MM.1S (cell line): ENCODE results near the gene TEX10.

Experiments
- DNase-seq: peaks from one replicate; pipeline ENCODE4 v3.0.0-alpha.2; 2015
- H2AFZ ChIP-seq: fragments of 300-600 bp; sonication (generic); 2 replicates; pipeline ENCODE4 v1.6.0; 2016; ENCODE audit warnings: antibody characterized with exemption, low read length
- H3F3A ChIP-seq: fragments of 300-600 bp; sonication (generic); 2 replicates; pipeline ENCODE4 v1.6.1; 2016; ENCODE audit warnings: mild to moderate bottlenecking, antibody characterized with exemption, low read length, moderate library complexity, mixed read lengths; ENCODE audit not compliant: insufficient read depth
- H3K27ac ChIP-seq: fragments of 300-600 bp; sonication (generic); 2 replicates; pipeline ENCODE4 v1.5.1; 2016; ENCODE audit warnings: mild to moderate bottlenecking, low read length
- H3K27me3 ChIP-seq: fragments of 300-600 bp; sonication (generic); replicated peaks from 2 replicates; pipeline ENCODE4 v1.6.0; 2016; ENCODE audit warnings: low read length; ENCODE audit not compliant: insufficient read depth
- H3K36me3 ChIP-seq: fragments of 300-600 bp; sonication (generic); replicated peaks from 2 replicates; pipeline ENCODE4 v1.6.1; 2016; ENCODE audit warnings: mild to moderate bottlenecking, low read length, mixed read lengths; ENCODE audit not compliant: insufficient read depth
- H3K4me1 ChIP-seq: fragments of 300-600 bp; sonication (generic); 2 replicates; pipeline ENCODE4 v1.6.1; 2016; ENCODE audit warnings: low read length, mixed read lengths
- H3K4me2 ChIP-seq: fragments of 300-600 bp; sonication (generic); 2 replicates; pipeline ENCODE4 v1.6.0; 2016; ENCODE audit warnings: low read depth, low read length
- H3K4me3 ChIP-seq: fragments of 300-600 bp; sonication (generic); 2 replicates; pipeline ENCODE4 v1.5.1; 2016; ENCODE audit warnings: low read length, mixed read lengths
- H3K79me2 ChIP-seq: fragments of 300-600 bp; sonication (generic); 2 replicates; pipeline ENCODE4 v1.6.1; 2016; ENCODE audit warnings: mixed run types, low read length, mixed read lengths
- H3K9ac ChIP-seq: fragments of 300-600 bp; sonication (generic); 2 replicates; pipeline ENCODE4 v1.6.1; 2016; ENCODE audit warnings: low read length, mixed read lengths
- H3K9me2 ChIP-seq: fragments of 300-600 bp; sonication (generic); replicated peaks from 2 replicates; pipeline ENCODE4 v1.6.1; 2016; ENCODE audit warnings: mild to moderate bottlenecking, low read length, mixed read lengths; ENCODE audit not compliant: insufficient read depth
- H3K9me3 ChIP-seq: fragments of 300-600 bp; sonication (generic); replicated peaks from 2 replicates; pipeline ENCODE4 v1.6.1; 2016; ENCODE audit warnings: mild to moderate bottlenecking, low read length, mixed read lengths; ENCODE audit not compliant: insufficient read depth
- H4K20me1 ChIP-seq: fragments of 300-600 bp; sonication (generic); 2 replicates; pipeline ENCODE4 v1.6.1; 2016; ENCODE audit warnings: mild to moderate bottlenecking, low read length, moderate library complexity, mixed read lengths; ENCODE audit not compliant: insufficient read depth
- CTCF ChIP-seq: fragments of 300-600 bp; sonication (generic); IDR thresholded peaks from 2 replicates; pipeline ENCODE4 v1.5.1; 2016; ENCODE audit warnings: antibody characterized with exemption, low read length, mixed read lengths
- EZH2 ChIP-seq: fragments of 300-600 bp; sonication (generic); optimal IDR thresholded peaks from 2 replicates; pipeline ENCODE3; 2017; ENCODE audit warnings: low read depth, mild to moderate bottlenecking, antibody characterized with exemption, low read length, mixed read lengths
- EZH2phosphoT487 ChIP-seq: fragments of 300-600 bp; sonication (generic); IDR thresholded peaks from 2 replicates; pipeline ENCODE4 v1.6.1; 2018; ENCODE audit warnings: antibody characterized with exemption, low read length

Gene TEX10

GRCh38 chr9:100366121-100366520 lies 13.4 kb upstream of the TEX10 start:
- Histone ChIP-seq H3K27me3 (no peaks in the 10 kb centered on the region), H3K9me2 (0 out of 2 replicates have a peak, but pooled peaks cover 3% of the 10 kb centered on the region), H3K4me1 (no peaks in the 10 kb centered on the region), H4K20me1 (no peaks in the 10 kb centered on the region), H3K36me3 (no peaks in the 10 kb centered on the region), H3F3A (no peaks in the 10 kb centered on the region), H3K9ac (no peak overlapping the region), H3K4me2 (no peak overlapping the region), H3K9me3 (no peaks in the 10 kb centered on the region), H3K27ac (no peak overlapping the region), H2AFZ (no peak overlapping the region), H3K4me3 (no peak overlapping the region), H3K79me2 (no peaks in the 10 kb centered on the region)
- no peak for DNase-seq
- TF ChIP-seq EZH2phosphoT487: no peak
- no peak for TF ChIP-seq CTCF
- TF ChIP-seq EZH2: no peak

- Histone ChIP-seq H3K27me3 (no peaks in the 10 kb centered on the region), H3K27ac (no peak overlapping the region), H3K9ac (no peak overlapping the region), H4K20me1 (no peaks in the 10 kb centered on the region), H3K9me2 (0 out of 2 replicates have a peak, but pooled peaks cover 3% of the 10 kb centered on the region), H3K79me2 (no peaks in the 10 kb centered on the region), H3K36me3 (no peaks in the 10 kb centered on the region), H3K4me3 (no peak overlapping the region), H3K4me1 (no peaks in the 10 kb centered on the region), H2AFZ (no peak overlapping the region), H3K4me2 (no peak overlapping the region), H3K9me3 (no peaks in the 10 kb centered on the region), H3F3A (no peaks in the 10 kb centered on the region)
- no peak for TF ChIP-seq EZH2
- no peak for TF ChIP-seq CTCF
- TF ChIP-seq EZH2phosphoT487: no peak
- DNase-seq: no peak
These were observed 11.3 kb upstream of the TEX10 start for GRCh38 chr9:100364013-100364412.

- Histone ChIP-seq H3K79me2 (no peaks in the 10 kb centered on the region), H3K4me1 (peaks cover 3% of the 10 kb centered on the region; the same call in 1 of the 2 replicates), H4K20me1 (no peaks in the 10 kb centered on the region), H3K27me3 (no peaks in the 10 kb centered on the region), H3K36me3 (no peaks in the 10 kb centered on the region), H3F3A (no peaks in the 10 kb centered on the region), H3K27ac (no peak overlapping the region), H3K4me2 (no peak overlapping the region), H3K9ac (no peak overlapping the region), H2AFZ (no peak overlapping the region), H3K4me3 (no peak overlapping the region), H3K9me3 (no peaks in the 10 kb centered on the region), H3K9me2 (0 out of 2 replicates have a peak, but pooled peaks cover 3% of the 10 kb centered on the region)
- TF ChIP-seq EZH2phosphoT487 (no peak), CTCF (no peak), EZH2 (no peak)
- DNase-seq: no peak
These were observed 6.3 kb upstream of the TEX10 start for GRCh38 chr9:100359057-100359456.
